HPDE6-E6E7 (cell line): Measurements from ENCODE around the gene PLEKHG1.

ENCODE experiments used
- DNase-seq: peaks from one replicate; pipeline ENCODE4 v3.0.0; 2011; ENCODE audit warnings: missing footprints; ENCODE audit errors: extremely low spot score

The PLEKHG1 gene

GRCh38 chr6:150599199-150600009 is at the start of gene PLEKHG1:
TSS of gene PLEKHG1 (plus strand) at chr6:150599885. CDS start at chr6:150733682, 133,797 bp downstream.
- peak; percentile 53 for DNase-seq

GRCh38 chr6:150550244-150550643 is 49.4 kb upstream of the PLEKHG1 start:
- DNase-seq = no peak

- DNase-seq = no peak
Measured at GRCh38 chr6:150557043-150557599, 42.6 kb upstream of the PLEKHG1 start.

GRCh38 chr6:150560004-150560883 is 39.4 kb upstream of the PLEKHG1 start:
- DNase-seq = peak; percentile 31

- no peak for DNase-seq
Measured at GRCh38 chr6:150560884-150561219, 38.8 kb upstream of the PLEKHG1 start.

GRCh38 chr6:150565945-150566344 is 33.7 kb upstream of the PLEKHG1 start:
- DNase-seq = no peak

GRCh38 chr6:150566486-150566885 is 33.2 kb upstream of the PLEKHG1 start:
- no peak for DNase-seq

- no peak for DNase-seq
Measured at GRCh38 chr6:150567380-150567779, 32.3 kb upstream of the PLEKHG1 start.

GRCh38 chr6:150567823-150568383 is 31.8 kb upstream of the PLEKHG1 start:
- no peak for DNase-seq

GRCh38 chr6:150568560-150568959 is 31.1 kb upstream of the PLEKHG1 start:
- DNase-seq = no peak

- no peak for DNase-seq
Measured at GRCh38 chr6:150569161-150569560, 30.5 kb upstream of the PLEKHG1 start.

- DNase-seq = no peak
Measured at GRCh38 chr6:150573041-150573681, 26.5 kb upstream of the PLEKHG1 start.

- DNase-seq = no peak
Measured at GRCh38 chr6:150575836-150576235, 23.8 kb upstream of the PLEKHG1 start.

GRCh38 chr6:150576651-150577226 is 22.9 kb upstream of the PLEKHG1 start:
- DNase-seq = no peak

- DNase-seq = no peak
Measured at GRCh38 chr6:150579611-150580010, 20.1 kb upstream of the PLEKHG1 start.

GRCh38 chr6:150580489-150580888 is 19.2 kb upstream of the PLEKHG1 start:
- no peak for DNase-seq

GRCh38 chr6:150584065-150584464 is 15.6 kb upstream of the PLEKHG1 start:
- DNase-seq = no peak

- no peak for DNase-seq
Measured at GRCh38 chr6:150584596-150584995, 15.1 kb upstream of the PLEKHG1 start.

- DNase-seq = no peak
Measured at GRCh38 chr6:150586850-150587359, 12.8 kb upstream of the PLEKHG1 start.

- DNase-seq = no peak
Measured at GRCh38 chr6:150587637-150588036, 12.0 kb upstream of the PLEKHG1 start.

GRCh38 chr6:150588888-150589499 is 10.7 kb upstream of the PLEKHG1 start:
- DNase-seq = no peak
